RWPE1 (cell line): ENCODE results near the gene EPS8L3.

Experiments
- CTCF ChIA-PET: fragments of 350-600 bp; sonication (Branson Sonifier 250); formaldehyde crosslinking; extraction: SDS; loops from one replicate; lab custom pipeline; 2021; lab: Yijun Ruan, JAX
- POLR2A ChIA-PET: fragments of 400-600 bp; formaldehyde crosslinking; extraction: SDS; loops from one replicate; lab custom pipeline; 2020; ENCODE audit warnings: antibody characterized with exemption; ENCODE audit not compliant: low non-redundant PET; lab: Yijun Ruan, JAX
- DNase-seq: peaks from one replicate; pipeline ENCODE4 v3.0.0; 2012; ENCODE audit warnings: low spot score
- H3K27ac ChIP-seq: fragments of 450-650 bp; 2 replicates; pipeline ENCODE4 v1.5.1; 2017
- TF ChIP-seq, protein P1 (sequence below): fragments of 450-650 bp; conservative IDR thresholded peaks from 2 replicates; pipeline ENCODE4 v1.5.1; 2017; ENCODE audit warnings: low read depth, mild to moderate bottlenecking

The EPS8L3 gene

DNA sequence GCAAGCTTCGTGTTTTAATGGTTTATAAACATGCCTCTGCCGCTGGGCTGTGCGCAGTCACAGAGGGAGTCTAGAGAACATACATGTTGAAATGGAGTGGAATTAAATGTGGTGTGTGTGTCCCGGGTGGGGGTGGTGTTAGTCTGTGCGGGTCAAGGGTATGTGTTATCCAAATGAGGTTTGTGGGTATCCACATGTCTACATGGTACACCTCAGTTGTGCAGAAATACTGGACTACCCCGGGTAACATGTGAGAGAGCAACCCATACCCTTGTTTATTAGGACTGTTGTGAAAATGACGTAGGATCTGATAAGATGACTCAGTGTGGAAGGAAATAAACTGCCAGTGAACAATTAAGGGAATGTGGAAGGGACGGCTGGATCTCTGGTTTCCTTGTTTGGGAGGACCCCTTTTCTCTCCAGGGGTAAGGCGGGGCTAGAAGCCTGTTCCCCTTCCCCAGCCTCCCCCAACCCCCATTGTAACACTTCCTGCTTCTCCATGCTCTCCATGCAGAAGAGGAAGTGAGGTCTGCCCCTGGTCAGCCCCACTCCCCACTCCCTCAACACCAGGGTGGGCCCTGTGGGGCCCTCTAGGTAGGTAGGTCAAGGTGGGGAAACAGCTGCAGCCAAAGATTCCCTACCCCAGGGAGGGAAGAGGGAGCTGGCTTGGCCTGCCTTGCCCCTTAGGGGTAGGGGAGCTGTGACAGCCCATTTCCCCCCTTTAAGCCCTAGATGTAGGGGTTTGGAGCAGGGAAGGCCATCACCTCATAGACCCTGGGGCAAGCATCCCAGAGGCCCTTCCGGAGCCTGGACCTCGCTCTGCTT, 690 bp downstream of the EPS8L3 start:
- DNase-seq, result peak; percentile 26
- TF ChIP-seq, protein P1, sequence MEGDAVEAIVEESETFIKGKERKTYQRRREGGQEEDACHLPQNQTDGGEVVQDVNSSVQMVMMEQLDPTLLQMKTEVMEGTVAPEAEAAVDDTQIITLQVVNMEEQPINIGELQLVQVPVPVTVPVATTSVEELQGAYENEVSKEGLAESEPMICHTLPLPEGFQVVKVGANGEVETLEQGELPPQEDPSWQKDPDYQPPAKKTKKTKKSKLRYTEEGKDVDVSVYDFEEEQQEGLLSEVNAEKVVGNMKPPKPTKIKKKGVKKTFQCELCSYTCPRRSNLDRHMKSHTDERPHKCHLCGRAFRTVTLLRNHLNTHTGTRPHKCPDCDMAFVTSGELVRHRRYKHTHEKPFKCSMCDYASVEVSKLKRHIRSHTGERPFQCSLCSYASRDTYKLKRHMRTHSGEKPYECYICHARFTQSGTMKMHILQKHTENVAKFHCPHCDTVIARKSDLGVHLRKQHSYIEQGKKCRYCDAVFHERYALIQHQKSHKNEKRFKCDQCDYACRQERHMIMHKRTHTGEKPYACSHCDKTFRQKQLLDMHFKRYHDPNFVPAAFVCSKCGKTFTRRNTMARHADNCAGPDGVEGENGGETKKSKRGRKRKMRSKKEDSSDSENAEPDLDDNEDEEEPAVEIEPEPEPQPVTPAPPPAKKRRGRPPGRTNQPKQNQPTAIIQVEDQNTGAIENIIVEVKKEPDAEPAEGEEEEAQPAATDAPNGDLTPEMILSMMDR, result no peak
- H3K27ac ChIP-seq, result no peak overlapping the region
- CTCF ChIA-PET, result no interaction called here
- POLR2A ChIA-PET, result no interaction called here

DNA sequence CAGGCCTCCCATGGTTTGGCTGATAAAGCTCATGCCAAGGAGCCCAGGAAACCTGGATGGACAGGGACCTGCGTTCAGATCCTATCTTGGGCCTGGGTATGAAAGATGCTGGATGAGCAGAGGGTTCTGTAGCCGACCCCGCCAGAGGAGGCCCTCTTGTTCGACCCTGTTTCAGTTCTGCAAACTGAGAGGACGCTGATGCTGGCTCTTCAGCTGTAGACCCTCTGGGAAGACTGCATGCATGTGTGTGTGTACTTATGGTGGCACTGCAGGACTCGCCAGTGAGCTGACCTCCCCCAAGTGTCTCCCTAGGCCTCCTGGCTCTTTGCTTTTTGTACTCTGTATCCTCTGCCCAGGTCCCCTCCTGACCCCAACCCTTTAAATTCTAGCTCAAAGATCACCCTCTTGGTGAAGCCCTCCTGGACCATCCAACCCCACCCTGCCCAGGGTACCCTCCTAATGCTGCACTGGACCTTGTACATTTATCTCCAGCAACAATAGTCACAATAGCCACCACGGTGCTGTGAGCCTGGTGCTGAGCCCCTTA, 1.6 kb downstream of the EPS8L3 start:
- TF ChIP-seq, protein P1, result no peak
- ChIA-PET CTCF (no interaction called here), POLR2A (no interaction called here)
- no peak overlapping the region for H3K27ac ChIP-seq
- DNase-seq, result no peak

DNA sequence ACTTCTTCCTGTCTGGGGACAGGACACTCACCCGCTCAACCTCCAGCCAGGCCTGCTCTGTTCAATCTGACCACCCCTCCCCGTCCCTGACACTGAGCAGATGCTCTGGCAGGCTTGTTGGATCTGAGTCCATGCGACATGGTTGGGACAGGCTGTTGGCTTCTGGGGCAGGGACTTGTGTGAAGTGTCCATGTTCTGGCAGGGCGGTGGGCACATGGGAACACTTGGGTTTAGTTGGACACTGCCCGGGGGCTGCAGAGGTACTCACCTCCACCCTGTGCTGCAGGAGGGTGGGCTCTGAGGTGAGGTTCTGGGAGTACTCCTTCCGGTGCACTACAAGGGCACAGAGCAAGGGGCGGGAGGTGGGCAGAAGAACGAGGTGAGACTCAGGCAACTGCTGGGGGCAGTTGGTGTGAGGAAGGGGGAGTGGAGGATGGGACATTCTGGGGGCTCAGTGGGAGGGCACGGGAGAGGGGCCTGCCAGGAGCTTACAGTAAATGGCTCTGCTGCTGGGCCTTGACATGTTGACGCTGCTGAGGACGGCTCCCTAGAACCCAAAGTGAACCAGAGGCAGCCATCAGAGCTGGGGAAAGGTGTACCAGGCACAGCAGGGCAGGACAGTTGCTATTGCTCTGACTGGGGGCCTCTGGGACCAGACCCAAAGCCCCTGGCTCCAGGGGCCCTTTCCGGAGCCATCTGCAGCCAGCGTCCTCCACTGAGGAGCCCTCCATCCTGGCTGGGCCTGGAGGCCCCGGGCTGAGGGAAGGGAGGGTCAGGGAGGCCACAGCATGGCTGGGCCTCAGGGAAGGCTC, 2.3 kb downstream of the EPS8L3 start:
- ChIA-PET POLR2A (no interaction called here), CTCF (no interaction called here)
- TF ChIP-seq, protein P1, result no peak
- no peak for DNase-seq
- no peak overlapping the region for H3K27ac ChIP-seq

DNA sequence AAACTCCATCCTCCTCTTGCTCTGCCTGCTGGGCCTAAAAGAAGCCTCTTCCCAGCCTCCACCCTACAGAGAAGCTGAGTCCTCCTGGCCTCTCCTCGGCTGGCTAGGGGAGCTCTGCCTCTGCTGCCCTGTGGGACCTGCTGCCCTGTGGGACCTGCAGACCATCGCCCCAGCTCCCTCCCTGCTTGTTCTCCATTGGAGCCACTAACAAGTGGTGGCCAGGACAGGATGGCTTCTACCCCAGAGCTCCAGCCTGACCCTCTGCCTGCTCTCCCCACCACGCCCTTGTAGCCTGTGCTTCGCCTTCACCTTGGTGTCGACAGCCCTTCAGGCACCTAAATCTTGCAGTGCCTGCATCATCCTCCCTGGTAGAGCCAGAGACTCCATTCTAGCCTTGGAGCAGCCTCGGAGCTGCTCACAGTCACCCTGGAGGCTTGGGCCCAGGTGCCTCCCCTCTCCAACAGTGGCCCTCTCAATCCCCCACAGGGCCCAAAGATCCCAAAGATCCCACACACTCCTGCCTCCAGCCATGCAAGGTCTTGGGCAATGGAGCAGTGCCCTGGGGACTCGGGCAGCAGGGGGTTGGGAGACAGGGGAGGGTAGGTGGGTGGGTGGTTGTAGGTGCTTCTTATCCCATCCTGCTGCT, 3.0 kb downstream of the EPS8L3 start:
- ChIA-PET CTCF (interaction anchor here (1.1 kb wide), 1 partner anchor 120 kb away, joined by 4 read pairs; no protein-coding TSS in a partner anchor), POLR2A (no interaction called here)
- no peak overlapping the region for H3K27ac ChIP-seq
- TF ChIP-seq, protein P1, result no peak
- no peak for DNase-seq

DNA sequence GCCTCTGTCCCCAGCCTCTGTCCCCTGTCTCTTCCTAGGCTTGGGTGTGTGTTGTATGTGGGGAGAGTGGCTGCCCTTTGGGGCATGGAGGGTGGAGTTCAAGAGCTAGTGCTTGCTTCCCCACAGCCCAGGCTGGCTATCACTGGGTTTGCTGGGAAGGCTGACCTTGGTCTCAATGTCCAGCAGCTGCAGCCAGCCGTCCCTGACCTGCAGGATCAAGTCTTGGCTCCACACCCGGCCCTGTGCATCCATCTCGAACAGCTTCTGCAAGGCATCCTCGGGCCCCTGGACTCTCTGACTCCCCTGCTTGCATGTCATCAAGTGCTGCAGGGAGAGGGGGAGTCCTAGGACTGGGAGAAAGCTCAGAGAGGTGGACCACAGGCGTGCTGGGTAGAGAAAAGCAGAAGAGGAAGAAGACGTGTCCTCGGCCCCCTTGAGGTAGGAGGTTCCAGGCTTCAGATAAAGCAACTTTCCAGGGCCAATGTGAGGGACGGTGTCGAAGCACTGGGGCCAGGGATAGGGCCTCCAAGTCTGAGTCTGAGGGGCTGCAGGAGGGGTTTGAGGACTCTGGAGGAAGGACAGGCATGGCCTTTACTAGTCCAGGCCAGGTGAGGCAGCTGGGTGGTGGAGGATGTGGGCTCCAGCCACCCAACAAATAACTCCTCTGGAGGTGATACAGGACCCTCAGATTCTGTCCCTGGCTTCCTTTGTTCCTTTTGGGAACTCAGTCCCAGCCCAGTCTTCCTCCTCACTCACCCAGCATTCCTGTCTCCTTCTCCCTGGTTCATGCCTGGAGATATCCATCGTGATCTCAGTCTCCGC, 4.0 kb downstream of the EPS8L3 start:
- no peak for DNase-seq
- TF ChIP-seq, protein P1, result no peak
- ChIA-PET POLR2A (no interaction called here), CTCF (interaction anchor here (0.6 to 1.1 kb wide), 3 partner anchors 119 to 228 kb away, joined by 4 to 5 read pairs (median 4); no protein-coding TSS in a partner anchor)
- no peak overlapping the region for H3K27ac ChIP-seq
